H9 (cell line): ENCODE results near the gene NFATC1. TPM values are rescaled to one million over a fixed set of nuclear protein-coding genes. Genes with fewer than 3 reads are reported as not detected.
A peak's percentile ranks its signal among the peaks of the same experiment; 100 is the strongest.

Source experiments
- DNase-seq: peaks from one replicate; pipeline ENCODE4 v3.0.0-alpha.2; 2017
- H2AFZ ChIP-seq: one replicate; pipeline ENCODE4 v1.6.1; 2013; ENCODE audit warnings: mild to moderate bottlenecking, low read length, control low read depth, moderate library complexity
- H2AK5ac ChIP-seq: 2 replicates; pipeline ENCODE4 v1.6.1; 2013; ENCODE audit warnings: low read length, control low read depth, mixed read lengths; ENCODE audit not compliant: insufficient read length
- H2BK120ac ChIP-seq: one replicate; pipeline ENCODE4 v1.6.1; 2013; ENCODE audit warnings: low read depth, mild to moderate bottlenecking, low read length, control low read depth, inconsistent platforms; ENCODE audit not compliant: poor library complexity, severe bottlenecking
- H2BK12ac ChIP-seq: 2 replicates; pipeline ENCODE4 v1.6.1; 2013; ENCODE audit warnings: low read length, control low read depth, mixed read lengths, low read depth; ENCODE audit not compliant: insufficient read length
- H2BK15ac ChIP-seq: 2 replicates; pipeline ENCODE4 v1.6.1; 2013; ENCODE audit warnings: low read depth, low read length, control low read depth
- H2BK20ac ChIP-seq: one replicate; pipeline ENCODE4 v1.6.1; 2013; ENCODE audit warnings: low read depth, mild to moderate bottlenecking, low read length, control low read depth, inconsistent platforms; ENCODE audit not compliant: poor library complexity, severe bottlenecking
- H2BK5ac ChIP-seq: 2 replicates; pipeline ENCODE4 v1.6.1; 2013; ENCODE audit warnings: low read length, control low read depth, mixed read lengths; ENCODE audit not compliant: insufficient read length
- H3K14ac ChIP-seq: 2 replicates; pipeline ENCODE4 v1.6.1; 2013; ENCODE audit warnings: low read length, control low read depth; ENCODE audit not compliant: insufficient read depth
- H3K18ac ChIP-seq: 2 replicates; pipeline ENCODE4 v1.6.1; 2013; ENCODE audit warnings: low read depth, mild to moderate bottlenecking, mixed read lengths, low read length, control low read depth; ENCODE audit not compliant: insufficient read length
- H3K23ac ChIP-seq: 2 replicates; pipeline ENCODE4 v1.6.1; 2013; ENCODE audit warnings: low read length, control low read depth, mixed read lengths, low read depth; ENCODE audit not compliant: insufficient read length
- H3K23me2 ChIP-seq: 2 replicates; pipeline ENCODE4 v1.6.1; 2013; ENCODE audit warnings: low read depth, mild to moderate bottlenecking, mixed read lengths, low read length, control low read depth; ENCODE audit not compliant: insufficient read length, poor library complexity, severe bottlenecking
- H3K27ac ChIP-seq: 2 replicates; pipeline ENCODE4 v1.5.1; 2013; ENCODE audit warnings: low read length, control low read depth, mixed read lengths, low read depth; ENCODE audit not compliant: insufficient read length
- H3K27me3 ChIP-seq: 2 replicates; pipeline ENCODE4 v1.6.1; 2013; ENCODE audit warnings: low read length, control low read depth, inconsistent platforms; ENCODE audit not compliant: insufficient read depth
- H3K4ac ChIP-seq: 2 replicates; pipeline ENCODE4 v1.6.1; 2013; ENCODE audit warnings: low read depth, mild to moderate bottlenecking, control low read depth, inconsistent platforms, low read length, moderate library complexity
- H3K4me1 ChIP-seq: 2 replicates; pipeline ENCODE4 v1.6.1; 2013; ENCODE audit warnings: low read length, control low read depth, inconsistent platforms; ENCODE audit not compliant: insufficient read depth
- H3K4me2 ChIP-seq: 2 replicates; pipeline ENCODE4 v1.6.1; 2013; ENCODE audit warnings: low read length, control low read depth, mixed read lengths; ENCODE audit not compliant: insufficient read length, insufficient read depth
- H3K56ac ChIP-seq: 2 replicates; pipeline ENCODE4 v1.6.1; 2013; ENCODE audit warnings: low read depth, mild to moderate bottlenecking, mixed read lengths, low read length, control low read depth; ENCODE audit not compliant: insufficient read length
- H3K79me1 ChIP-seq: 2 replicates; pipeline ENCODE4 v1.6.1; 2013; ENCODE audit warnings: low read depth, mild to moderate bottlenecking, moderate library complexity, low read length, control low read depth, inconsistent platforms; ENCODE audit not compliant: insufficient read depth, poor library complexity, severe bottlenecking
- H3K79me2 ChIP-seq: 2 replicates; pipeline ENCODE4 v1.6.1; 2013; ENCODE audit warnings: low read length, control low read depth, inconsistent platforms; ENCODE audit not compliant: insufficient read depth
- H3K9ac ChIP-seq: 2 replicates; pipeline ENCODE4 v1.6.1; 2013; ENCODE audit warnings: low read length, control low read depth, mixed read lengths; ENCODE audit not compliant: insufficient read length; ENCODE audit errors: extremely low read depth
- H3K9me3 ChIP-seq: one replicate; pipeline ENCODE4 v1.6.1; 2013; ENCODE audit warnings: low read depth, low read length, inconsistent platforms; ENCODE audit not compliant: control insufficient read depth
- H3T11ph ChIP-seq: one replicate; pipeline ENCODE4 v1.6.1; 2013; ENCODE audit warnings: mild to moderate bottlenecking, low read length, control low read depth, inconsistent platforms
- H4K20me1 ChIP-seq: one replicate; pipeline ENCODE4 v1.6.1; 2013; ENCODE audit not compliant: control insufficient read depth, insufficient read length, insufficient read depth
- H4K5ac ChIP-seq: 2 replicates; pipeline ENCODE4 v1.6.1; 2013; ENCODE audit warnings: low read depth, mild to moderate bottlenecking, mixed read lengths, low read length, control low read depth; ENCODE audit not compliant: insufficient read length
- H4K8ac ChIP-seq: replicated peaks from 2 replicates; pipeline ENCODE4 v1.6.1; 2013; ENCODE audit warnings: low read length, control low read depth, mixed read lengths, low read depth; ENCODE audit not compliant: insufficient read length
- H4K91ac ChIP-seq: 2 replicates; pipeline ENCODE4 v1.6.1; 2013; ENCODE audit warnings: low read depth, mild to moderate bottlenecking, moderate library complexity, mixed read lengths, low read length, control low read depth; ENCODE audit not compliant: insufficient read length
- H3K27ac Mint-ChIP-seq, 3 experiments: 2 replicates in 2 of 3; 3 replicates in 1 of 3; pipeline ENCODE4 v1.8.0; 2020 to 2021; ENCODE audit warnings: mixed read lengths in 3 of 3, mild to moderate bottlenecking in 1 of 3, moderate library complexity in 1 of 3
- H3K27me3 Mint-ChIP-seq: 2 replicates; pipeline ENCODE4 v1.8.0; 2021; ENCODE audit warnings: low read depth, mild to moderate bottlenecking, moderate library complexity, mixed read lengths
- H3K36me3 Mint-ChIP-seq, 3 experiments: 2 replicates in 2 of 3; 3 replicates in 1 of 3; pipeline ENCODE4 v1.8.0; 2020 to 2021; ENCODE audit warnings: low read depth in 3 of 3, mixed read lengths in 3 of 3; ENCODE audit not compliant: insufficient read depth in 1 of 3
- H3K4me1 Mint-ChIP-seq, 2 experiments: 2 replicates each; pipeline ENCODE4 v1.8.0; 2020; ENCODE audit warnings: mixed read lengths in 2 of 2
- H3K4me3 Mint-ChIP-seq, 2 experiments: 2 replicates in 1 of 2; 3 replicates in 1 of 2; pipeline ENCODE4 v1.8.0; 2020 to 2021; ENCODE audit warnings: mild to moderate bottlenecking in 2 of 2, mixed read lengths in 2 of 2, moderate library complexity in 1 of 2
- H3K9me3 Mint-ChIP-seq, 2 experiments: 2 replicates in 1 of 2; 3 replicates in 1 of 2; pipeline ENCODE4 v1.8.0; 2020; ENCODE audit warnings: mild to moderate bottlenecking in 2 of 2, mixed read lengths in 2 of 2, moderate library complexity in 1 of 2
- WGBS: extraction: QIAGEN DNeasy Blood & Tissue Kit; methylation state at CpG from one replicate; pipeline ENCODE4 v1.1.7; 2013; ENCODE audit warnings: missing lambda C conversion rate, low lambda C conversion rate, mixed read lengths; ENCODE audit not compliant: insufficient read length; ENCODE audit errors: extremely low coverage; 5-methylcytosine and 5-hydroxymethylcytosine counted together
- total RNA-seq: library from RNA; stranded (reverse); gene quantifications from 2 replicates; pipeline ENCODE4 v1.2.1, GENCODE V29; 2021
- TF ChIP-seq, protein P1 (sequence below): fragments of 200-600 bp; sonication (generic); conservative IDR thresholded peaks from 3 replicates; pipeline ENCODE4 v1.8.0; 2021; ENCODE audit warnings: antibody characterized with exemption, mild to moderate bottlenecking

The NFATC1 gene
- total RNA-seq, 1 experiment from 2014 or later: 5.5 TPM

DNA sequence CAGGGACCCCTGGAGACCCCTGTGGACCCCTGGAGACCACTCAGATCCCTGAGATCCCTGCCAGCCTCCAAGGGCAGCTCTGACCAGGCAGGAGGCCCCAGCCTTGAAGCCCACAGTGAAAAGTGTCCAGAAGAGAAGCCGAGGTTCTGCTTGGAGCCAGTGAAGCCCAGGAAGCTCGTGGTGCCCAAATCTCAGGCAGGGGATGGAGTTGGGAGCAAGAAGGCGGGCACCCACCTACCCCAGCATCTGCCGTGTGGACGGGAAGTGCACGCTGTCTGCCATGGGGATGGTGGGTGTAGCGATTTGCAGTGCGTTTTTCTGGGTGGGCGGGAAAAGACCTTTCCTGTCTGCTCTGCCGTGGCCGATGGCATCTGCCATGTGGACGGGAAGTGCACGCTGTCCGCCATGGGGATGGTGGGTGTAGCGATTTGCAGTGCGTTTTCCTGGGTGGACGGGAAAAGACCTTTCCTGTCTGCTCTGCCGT lies 163.2 kb downstream of the NFATC1 start:
- peaks cover 0 to 2% (median 0%) of the 10 kb centered on the region in 3 experiments; a peak in 2 of 7 replicates for H3K36me3 Mint-ChIP-seq
- H2AK5ac ChIP-seq: no peak overlapping the region
- H3K79me1 ChIP-seq: no peaks in the 10 kb centered on the region
- H2BK20ac ChIP-seq: no peak overlapping the region
- no peak overlapping the region for H3K4me3 Mint-ChIP-seq
- H3T11ph ChIP-seq: no peak overlapping the region
- no peaks in the 10 kb centered on the region for H3K23me2 ChIP-seq
- no peaks in the 10 kb centered on the region for H4K20me1 ChIP-seq
- no peak overlapping the region for H2BK15ac ChIP-seq
- no peak overlapping the region; the same call in 1 of the 2 replicates for H3K14ac ChIP-seq
- no peak overlapping the region for H4K91ac ChIP-seq
- H3K18ac ChIP-seq: no peak overlapping the region
- H4K5ac ChIP-seq: no peak overlapping the region
- H3K27ac Mint-ChIP-seq: no peak overlapping the region
- H3K4ac ChIP-seq: no peak overlapping the region
- peak; percentile 22 for DNase-seq
- no peak overlapping the region for H3K9ac ChIP-seq
- no peaks in the 10 kb centered on the region for H3K9me3 ChIP-seq
- no peak overlapping the region for H4K8ac ChIP-seq
- TF ChIP-seq, protein P1, sequence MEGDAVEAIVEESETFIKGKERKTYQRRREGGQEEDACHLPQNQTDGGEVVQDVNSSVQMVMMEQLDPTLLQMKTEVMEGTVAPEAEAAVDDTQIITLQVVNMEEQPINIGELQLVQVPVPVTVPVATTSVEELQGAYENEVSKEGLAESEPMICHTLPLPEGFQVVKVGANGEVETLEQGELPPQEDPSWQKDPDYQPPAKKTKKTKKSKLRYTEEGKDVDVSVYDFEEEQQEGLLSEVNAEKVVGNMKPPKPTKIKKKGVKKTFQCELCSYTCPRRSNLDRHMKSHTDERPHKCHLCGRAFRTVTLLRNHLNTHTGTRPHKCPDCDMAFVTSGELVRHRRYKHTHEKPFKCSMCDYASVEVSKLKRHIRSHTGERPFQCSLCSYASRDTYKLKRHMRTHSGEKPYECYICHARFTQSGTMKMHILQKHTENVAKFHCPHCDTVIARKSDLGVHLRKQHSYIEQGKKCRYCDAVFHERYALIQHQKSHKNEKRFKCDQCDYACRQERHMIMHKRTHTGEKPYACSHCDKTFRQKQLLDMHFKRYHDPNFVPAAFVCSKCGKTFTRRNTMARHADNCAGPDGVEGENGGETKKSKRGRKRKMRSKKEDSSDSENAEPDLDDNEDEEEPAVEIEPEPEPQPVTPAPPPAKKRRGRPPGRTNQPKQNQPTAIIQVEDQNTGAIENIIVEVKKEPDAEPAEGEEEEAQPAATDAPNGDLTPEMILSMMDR: no peak
- no peak overlapping the region for H3K23ac ChIP-seq
- H2BK120ac ChIP-seq: no peak overlapping the region
- no peak overlapping the region for H3K27ac ChIP-seq
- no peak overlapping the region for H2AFZ ChIP-seq
- H3K4me1 Mint-ChIP-seq: no peaks in the 10 kb centered on the region
- H3K27me3 Mint-ChIP-seq: no peaks in the 10 kb centered on the region; the same call in 1 of the 2 replicates
- H3K79me2 ChIP-seq: no peaks in the 10 kb centered on the region
- H3K56ac ChIP-seq: no peak overlapping the region
- no peak overlapping the region for H2BK12ac ChIP-seq
- peaks cover 3% of the 10 kb centered on the region in 2 experiments; a peak in 3 of 5 replicates for H3K9me3 Mint-ChIP-seq
- H3K27me3 ChIP-seq: no peaks in the 10 kb centered on the region
- H3K4me2 ChIP-seq: no peak overlapping the region
- WGBS: no CpG with 5 or more reads among the region's 18 CpGs
- no peaks in the 10 kb centered on the region for H3K4me1 ChIP-seq
- no peak overlapping the region for H2BK5ac ChIP-seq
